Lower lobe of right lung (tissue), 2 donors: Measurements from ENCODE around the gene ABHD12B. TPM values are rescaled to one million over a fixed set of nuclear protein-coding genes. Genes with fewer than 3 reads are reported as not detected.

ENCODE experiments used
- ATAC-seq, 2 donors: fragments of 200-7000 bp; cut with Tn5 transposase; one replicate each; pipeline ENCODE4 v1.9.1; 2020 to 2022; ENCODE audit warnings: mild to moderate bottlenecking in 2 of 2, moderate library complexity in 2 of 2
- DNase-seq: peaks from one replicate; pipeline ENCODE4 v3.0.0-alpha.2; 2020
- H3K27ac ChIP-seq: fragments of 200-600 bp; one replicate; pipeline ENCODE4 v1.8.0; 2022
- H3K27me3 ChIP-seq: fragments of 200-600 bp; one replicate; pipeline ENCODE4 v1.8.0; 2022; ENCODE audit warnings: low read depth
- H3K36me3 ChIP-seq: fragments of 200-600 bp; one replicate; pipeline ENCODE4 v1.8.0; 2022; ENCODE audit warnings: mild to moderate bottlenecking
- H3K4me1 ChIP-seq: fragments of 200-600 bp; one replicate; pipeline ENCODE4 v1.8.0; 2022
- H3K4me3 ChIP-seq: fragments of 200-600 bp; one replicate; pipeline ENCODE4 v1.8.0; 2022; ENCODE audit warnings: mild to moderate bottlenecking
- H3K9me3 ChIP-seq: fragments of 200-600 bp; one replicate; pipeline ENCODE4 v1.8.0; 2022
- CTCF ChIP-seq: fragments of 200-600 bp; IDR thresholded peaks from one replicate; pipeline ENCODE4 v1.8.0; 2022; ENCODE audit warnings: antibody characterized with exemption, mild to moderate bottlenecking
- intact Hi-C: fragments of 100-400 bp; cut with DNase I; formaldehyde crosslinking; loops from one replicate; pipeline ENCODE4 v1.11.0; 2022
- total RNA-seq: library from RNA; stranded (reverse); fragmentation: NEBNext Ultra II Directional; extraction: Animal tissue kit (Norgen Biotek cat#: 25700); gene quantifications from one replicate; pipeline ENCODE4 v1.2.1, GENCODE V29; 2021
- donor health status: DM: no; HTN: yes; CAD: no; lungs with severe emphysema.

ABHD12B gene
- total RNA-seq, 1 donor from 2014 or later: not detected

- DNase-seq (no peak), ATAC-seq (peak in 1 of 2 donors; percentile 21)
- H3K27me3 ChIP-seq: no peaks in the 10 kb centered on the region
- no peaks in the 10 kb centered on the region for H3K4me1 ChIP-seq
- H3K4me3 ChIP-seq: no peak overlapping the region
- TF ChIP-seq CTCF: no peak
- H3K27ac ChIP-seq: no peak overlapping the region
- no peaks in the 10 kb centered on the region for H3K9me3 ChIP-seq
- H3K36me3 ChIP-seq: no peaks in the 10 kb centered on the region
- intact Hi-C loops: no loop called here
Observed at GRCh38 chr14:50953502-50953901, 81.6 kb downstream of the ABHD12B start.

Other genes starting within 250 kb of the ABHD12B start
- 39.3 TPM for gene SAV1, start 203.7 kb upstream of the ABHD12B start, total RNA-seq
- 45.9 TPM for gene NIN, start 40.9 kb upstream of the ABHD12B start, total RNA-seq
- 65.6 TPM for gene PYGL, start 72.4 kb downstream of the ABHD12B start, total RNA-seq
- gene TRIM9, start 223.1 kb downstream of the ABHD12B start, total RNA-seq: 0.92 TPM